SU-DHL-6 (cell line): ENCODE results near the gene THRAP3.
A peak's percentile ranks its signal among the peaks of the same experiment; 100 is the strongest.

Experiments
- H2AFZ ChIP-seq: fragments of 200-600 bp; sonication (generic); 2 replicates; pipeline ENCODE4 v1.6.1; 2014; ENCODE audit warnings: low read depth, mild to moderate bottlenecking, moderate library complexity, mixed read lengths, antibody characterized with exemption, low read length; ENCODE audit not compliant: severe bottlenecking
- H3F3A ChIP-seq: fragments of 200-600 bp; shearing (Covaris generic); 2 replicates; pipeline ENCODE4 v1.6.0; 2016; ENCODE audit warnings: antibody characterized with exemption, mild to moderate bottlenecking; ENCODE audit not compliant: insufficient read depth
- H3K27ac ChIP-seq: fragments of 200-600 bp; sonication (generic); 2 replicates; pipeline ENCODE4 v1.5.1; 2016; ENCODE audit warnings: low read depth, mild to moderate bottlenecking, low read length, moderate library complexity, mixed read lengths
- H3K27me3 ChIP-seq: fragments of 200-600 bp; sonication (generic), shearing (Covaris generic); 2 replicates; pipeline ENCODE4 v1.6.0; 2014; ENCODE audit warnings: mild to moderate bottlenecking, low read length
- H3K36me3 ChIP-seq: fragments of 200-600 bp; sonication (generic); 2 replicates; pipeline ENCODE4 v1.6.1; 2014; ENCODE audit warnings: mild to moderate bottlenecking, low read length, mixed read lengths
- H3K4me2 ChIP-seq: fragments of 300-600, 200-600 bp; shearing (Covaris generic), sonication (generic); 2 replicates; pipeline ENCODE4 v1.6.0; 2014; ENCODE audit warnings: low read length, low read depth, mild to moderate bottlenecking; ENCODE audit not compliant: poor library complexity, severe bottlenecking
- H3K4me3 ChIP-seq: fragments of 200-600 bp; sonication (generic); 2 replicates; pipeline ENCODE4 v1.5.1; 2014; ENCODE audit warnings: antibody characterized with exemption, low read length, mild to moderate bottlenecking, mixed read lengths; ENCODE audit not compliant: insufficient read depth, poor library complexity, severe bottlenecking
- H3K79me2 ChIP-seq: fragments of 200-600 bp; sonication (generic); 2 replicates; pipeline ENCODE4 v1.6.1; 2014; ENCODE audit warnings: mild to moderate bottlenecking, low read length, moderate library complexity; ENCODE audit not compliant: insufficient read depth
- H3K9ac ChIP-seq: fragments of 200-600 bp; sonication (generic); 2 replicates; pipeline ENCODE4 v1.7.0; 2014; ENCODE audit warnings: mild to moderate bottlenecking, low read length
- H3K9me2 ChIP-seq: fragments of 200-600 bp; sonication (generic); replicated peaks from 2 replicates; pipeline ENCODE4 v1.6.1; 2014; ENCODE audit warnings: low read length; ENCODE audit not compliant: insufficient read depth
- H3K9me3 ChIP-seq: fragments of 200-600 bp; sonication (generic); 2 replicates; pipeline ENCODE4 v1.6.1; 2014; ENCODE audit warnings: low read length, mixed read lengths; ENCODE audit not compliant: insufficient read depth
- H4K20me1 ChIP-seq: fragments of 200-600 bp; sonication (generic); 2 replicates; pipeline ENCODE4 v1.6.1; 2014; ENCODE audit warnings: low read depth, mild to moderate bottlenecking, antibody characterized with exemption, low read length, moderate library complexity, mixed read lengths
- CTCF ChIP-seq: fragments of 200-600 bp; sonication (generic); IDR thresholded peaks from one replicate; pipeline ENCODE4 v1.5.1; 2017; ENCODE audit warnings: antibody characterized with exemption, mild to moderate bottlenecking, low read length, moderate library complexity; ENCODE audit not compliant: insufficient read depth, poor library complexity, severe bottlenecking
- EZH2phosphoT487 ChIP-seq: fragments of 200-600 bp; sonication (generic), shearing (Covaris generic); conservative IDR thresholded peaks from 2 replicates; pipeline ENCODE4 v1.6.1; 2018; ENCODE audit warnings: mild to moderate bottlenecking, antibody characterized with exemption, low read length, moderate library complexity, mixed read lengths

Gene THRAP3

GRCh38 chr1:36223996-36224536, at the start of gene THRAP3:
TSS of gene THRAP3 (plus strand) at chr1:36224443. CDS start at chr1:36282564, 58,121 bp downstream.
- Histone ChIP-seq H2AFZ (peak within 1 kb of the TSS; percentile 87), H3K36me3 (no peaks in the 10 kb centered on the region), H3K9ac (peak within 1 kb of the TSS; percentile 87), H3K79me2 (peaks cover 46% of the 10 kb centered on the region), H3K9me3 (no peaks in the 10 kb centered on the region), H3F3A (peaks cover 10% of the 10 kb centered on the region), H3K4me2 (peak within 1 kb of the TSS; percentile 90), H3K27ac (peak within 1 kb of the TSS; percentile 84), H3K9me2 (no peaks in the 10 kb centered on the region), H3K4me3 (peak within 1 kb of the TSS; percentile 97), H4K20me1 (peaks cover 22% of the 10 kb centered on the region), H3K27me3 (no peaks in the 10 kb centered on the region)
- TF ChIP-seq CTCF: no peak
- no peak for TF ChIP-seq EZH2phosphoT487

- no peaks in the 10 kb centered on the region for H3K36me3 ChIP-seq
Measured at GRCh38 chr1:36174713-36175112, 49.5 kb upstream of the THRAP3 start.

GRCh38 chr1:36175137-36176095, 48.8 kb upstream of the THRAP3 start:
- H3K9me3 ChIP-seq: no peaks in the 10 kb centered on the region
- no peak overlapping the region for H2AFZ ChIP-seq
- H3F3A ChIP-seq: no peaks in the 10 kb centered on the region
- H4K20me1 ChIP-seq: no peaks in the 10 kb centered on the region
- no peaks in the 10 kb centered on the region for H3K9me2 ChIP-seq
- TF ChIP-seq EZH2phosphoT487: no peak
- no peak for TF ChIP-seq CTCF
- no peaks in the 10 kb centered on the region for H3K27me3 ChIP-seq
- no peak overlapping the region for H3K4me3 ChIP-seq
- peak overlapping the region; percentile 43; the same call in 1 of the 2 replicates for H3K27ac ChIP-seq
- H3K36me3 ChIP-seq: no peaks in the 10 kb centered on the region
- no peak overlapping the region for H3K4me2 ChIP-seq
- H3K79me2 ChIP-seq: no peaks in the 10 kb centered on the region
- no peak overlapping the region for H3K9ac ChIP-seq

More at GRCh38 chr1:36174713-36175112, 49.5 kb upstream of the THRAP3 start:
- no peaks in the 10 kb centered on the region for H3K27me3 ChIP-seq
- H3K79me2 ChIP-seq: no peaks in the 10 kb centered on the region
- H2AFZ ChIP-seq: no peak overlapping the region
- no peaks in the 10 kb centered on the region for H3K9me2 ChIP-seq
- no peak overlapping the region for H3K4me2 ChIP-seq
- H3K9me3 ChIP-seq: no peaks in the 10 kb centered on the region
- H3K4me3 ChIP-seq: no peak overlapping the region
- H3K27ac ChIP-seq: peak overlapping the region; percentile 43; the same call in 1 of the 2 replicates
- no peak for TF ChIP-seq EZH2phosphoT487
- no peak for TF ChIP-seq CTCF
- no peaks in the 10 kb centered on the region for H4K20me1 ChIP-seq
- H3F3A ChIP-seq: no peaks in the 10 kb centered on the region
- H3K9ac ChIP-seq: no peak overlapping the region
